Measurements from ENCODE around the gene ALDH16A1. TPM values are rescaled to one million over a fixed set of nuclear protein-coding genes. Genes with fewer than 3 reads are reported as not detected.

ALDH16A1 gene
- polyA plus RNA-seq (2013, experiment 1 of 2): 10.8 TPM
- polyA plus RNA-seq (2013, experiment 2 of 2): 11.4 TPM

GRCh38 chr19:49453013-49453756, at the start of gene ALDH16A1:
Gene ALDH16A1, plus strand, starts transcription at chr19:49453225. Its CDS starts 107 bp downstream, at chr19:49453332.
- H3K4me1 ChIP-seq (ENCODE audit: control insufficient read depth in 2 of 2, insufficient read depth in 1 of 2, low read depth in 1 of 2, low read length in 2 of 2): peaks cover 0 to 7% of the 10 kb centered on the region in 2 donors
- no peaks in the 10 kb centered on the region for H3K9me3 ChIP-seq (replicated peaks in 1 of 2; ENCODE audit: control insufficient read depth in 2 of 2, insufficient read depth in 1 of 2, low read depth in 1 of 2, low read length in 2 of 2)
- peak within 1 kb of the TSS; percentile 99 for H3K9ac ChIP-seq (ENCODE audit: low read depth, low read length, poor library complexity)
- H3K4me2 ChIP-seq (ENCODE audit: insufficient read depth, low read length, poor library complexity, severe bottlenecking): peak within 1 kb of the TSS; percentile 91
- no peak within 1 kb of the TSS for H3K14ac ChIP-seq (ENCODE audit: low read length)
- peak within 1 kb of the TSS; percentile 99 for H3K27ac ChIP-seq (replicated peaks; ENCODE audit: low read length)
- peaks cover 18 to 31% of the 10 kb centered on the region in 2 donors for H3K36me3 ChIP-seq (replicated peaks in 1 of 2; ENCODE audit: control insufficient read depth in 2 of 2, insufficient read depth in 2 of 2, low read length in 2 of 2)
- H3K27me3 ChIP-seq (ENCODE audit: control insufficient read depth in 3 of 3, insufficient read depth in 3 of 3, low read depth in 1 of 3, low read length in 3 of 3): no peaks in the 10 kb centered on the region
- peak within 1 kb of the TSS; percentile 95 for H2AK5ac ChIP-seq (ENCODE audit: low read depth, low read length)
- H2BK5ac ChIP-seq (ENCODE audit: low read length): peak within 1 kb of the TSS; percentile 66
- DNase-seq (ENCODE audit: low spot score): peak; percentile 97
- H3K23ac ChIP-seq (ENCODE audit: low read depth, low read length, poor library complexity): peak within 1 kb of the TSS; percentile 83
- no peak within 1 kb of the TSS for H4K91ac ChIP-seq (ENCODE audit: low read depth, low read length, poor library complexity)
- no peak within 1 kb of the TSS for H2BK15ac ChIP-seq (ENCODE audit: low read length)
- peak within 1 kb of the TSS; percentile 92 for H2AFZ ChIP-seq (ENCODE audit: low read length)
- no peak within 1 kb of the TSS for H3K4ac ChIP-seq (ENCODE audit: low read length)
- H2BK12ac ChIP-seq (ENCODE audit: low read length): no peak within 1 kb of the TSS
- no CpG with 5 or more reads among the region's 66 CpGs for WGBS, 2 donors (ENCODE audit: extremely low coverage in 2 of 2, insufficient read length in 2 of 2, insufficient replicate concordance in 1 of 2)
- H4K8ac ChIP-seq (ENCODE audit: low read depth, low read length): no peak within 1 kb of the TSS
- no peak within 1 kb of the TSS for H2BK120ac ChIP-seq (ENCODE audit: low read depth, low read length)
- peak within 1 kb of the TSS; percentile 71 to 90 for H3K4me3 ChIP-seq (ENCODE audit: low read length in 2 of 2)
- peaks cover 14% of the 10 kb centered on the region for H3K79me1 ChIP-seq (ENCODE audit: low read depth, low read length)
- H3K18ac ChIP-seq (ENCODE audit: low read length): peak within 1 kb of the TSS; percentile 100

- DNase-seq (ENCODE audit: low spot score): no peak
Observed at GRCh38 chr19:49403404-49404187, 49.4 kb upstream of the ALDH16A1 start.

GRCh38 chr19:49407079-49407478, 45.9 kb upstream of the ALDH16A1 start:
- Histone ChIP-seq H2BK120ac (ENCODE audit: low read depth, low read length) (no peak overlapping the region), H3K36me3 (replicated peaks in 1 of 2; ENCODE audit: control insufficient read depth in 2 of 2, insufficient read depth in 2 of 2, low read length in 2 of 2) (no peaks in the 10 kb centered on the region), H3K23ac (ENCODE audit: low read depth, low read length, poor library complexity) (no peak overlapping the region), H2BK5ac (ENCODE audit: low read length) (no peak overlapping the region), H3K18ac (ENCODE audit: low read length) (peak overlapping the region; percentile 16), H3K4me2 (ENCODE audit: insufficient read depth, low read length, poor library complexity, severe bottlenecking) (no peak overlapping the region), H3K9ac (ENCODE audit: low read depth, low read length, poor library complexity) (no peak overlapping the region), H3K27ac (replicated peaks; ENCODE audit: low read length) (no peak overlapping the region), H3K9me3 (replicated peaks in 1 of 2; ENCODE audit: control insufficient read depth in 2 of 2, insufficient read depth in 1 of 2, low read depth in 1 of 2, low read length in 2 of 2) (no peaks in the 10 kb centered on the region), H3K14ac (ENCODE audit: low read length) (no peak overlapping the region), H2AFZ (ENCODE audit: low read length) (no peak overlapping the region), H2AK5ac (ENCODE audit: low read depth, low read length) (peak overlapping the region; percentile 90), H4K8ac (ENCODE audit: low read depth, low read length) (no peak overlapping the region), H3K4me3 (ENCODE audit: low read length in 2 of 2) (no peak overlapping the region), H3K4ac (ENCODE audit: low read length) (no peak overlapping the region), H4K91ac (ENCODE audit: low read depth, low read length, poor library complexity) (no peak overlapping the region), H3K27me3 (ENCODE audit: control insufficient read depth in 3 of 3, insufficient read depth in 3 of 3, low read depth in 1 of 3, low read length in 3 of 3) (peaks cover 0 to 19% (median 0%) of the 10 kb centered on the region in 3 experiments), H3K79me1 (ENCODE audit: low read depth, low read length) (no peaks in the 10 kb centered on the region), H2BK15ac (ENCODE audit: low read length) (peak overlapping the region; percentile 10), H2BK12ac (ENCODE audit: low read length) (no peak overlapping the region), H3K4me1 (ENCODE audit: control insufficient read depth in 2 of 2, insufficient read depth in 1 of 2, low read depth in 1 of 2, low read length in 2 of 2) (peaks cover 14 to 24% of the 10 kb centered on the region in 2 donors)
- no peak for DNase-seq (ENCODE audit: low spot score)
- no CpG with 5 or more reads among the region's 7 CpGs for WGBS, 2 donors (ENCODE audit: extremely low coverage in 2 of 2, insufficient read length in 2 of 2, insufficient replicate concordance in 1 of 2)

More at GRCh38 chr19:49403404-49404187, 49.4 kb upstream of the ALDH16A1 start:
- peak overlapping the region; percentile 90 for H3K27ac ChIP-seq (replicated peaks; ENCODE audit: low read length)
- H2AK5ac ChIP-seq (ENCODE audit: low read depth, low read length): peak overlapping the region; percentile 10
- H3K23ac ChIP-seq (ENCODE audit: low read depth, low read length, poor library complexity): no peak overlapping the region
- H2BK15ac ChIP-seq (ENCODE audit: low read length): peak overlapping the region; percentile 18
- H2BK12ac ChIP-seq (ENCODE audit: low read length): no peak overlapping the region
- H3K36me3 ChIP-seq (replicated peaks in 1 of 2; ENCODE audit: control insufficient read depth in 2 of 2, insufficient read depth in 2 of 2, low read length in 2 of 2): no peaks in the 10 kb centered on the region
- no peak overlapping the region for H3K14ac ChIP-seq (ENCODE audit: low read length)
- no peak overlapping the region for H2BK120ac ChIP-seq (ENCODE audit: low read depth, low read length)
- no peak overlapping the region for H4K8ac ChIP-seq (ENCODE audit: low read depth, low read length)
- peak overlapping the region; percentile 7 for H2BK5ac ChIP-seq (ENCODE audit: low read length)
- peak overlapping the region; percentile 56 for H2AFZ ChIP-seq (ENCODE audit: low read length)
- H3K4me1 ChIP-seq (ENCODE audit: control insufficient read depth in 2 of 2, insufficient read depth in 1 of 2, low read depth in 1 of 2, low read length in 2 of 2): peaks cover 11 to 22% of the 10 kb centered on the region in 2 donors
- H3K4me2 ChIP-seq (ENCODE audit: insufficient read depth, low read length, poor library complexity, severe bottlenecking): peak overlapping the region; percentile 28
- no CpG with 5 or more reads among the region's 7 CpGs for WGBS, 2 donors (ENCODE audit: extremely low coverage in 2 of 2, insufficient read length in 2 of 2, insufficient replicate concordance in 1 of 2)
- H3K9ac ChIP-seq (ENCODE audit: low read depth, low read length, poor library complexity): no peak overlapping the region
- peak overlapping the region; percentile 40 for H3K18ac ChIP-seq (ENCODE audit: low read length)
- no peaks in the 10 kb centered on the region for H3K79me1 ChIP-seq (ENCODE audit: low read depth, low read length)
- H3K27me3 ChIP-seq (ENCODE audit: control insufficient read depth in 3 of 3, insufficient read depth in 3 of 3, low read depth in 1 of 3, low read length in 3 of 3): peaks cover 0 to 6% (median 0%) of the 10 kb centered on the region in 3 experiments
- H3K4me3 ChIP-seq (ENCODE audit: low read length in 2 of 2): no peak overlapping the region
- no peak overlapping the region for H3K4ac ChIP-seq (ENCODE audit: low read length)
- no peak overlapping the region for H4K91ac ChIP-seq (ENCODE audit: low read depth, low read length, poor library complexity)
- no peaks in the 10 kb centered on the region for H3K9me3 ChIP-seq (replicated peaks in 1 of 2; ENCODE audit: control insufficient read depth in 2 of 2, insufficient read depth in 1 of 2, low read depth in 1 of 2, low read length in 2 of 2)

Data from neuronal stem cell (in vitro differentiated cells).